ENCODE data around the gene AMBRA1. TPM values are rescaled to one million over a fixed set of nuclear protein-coding genes. Genes with fewer than 3 reads are reported as not detected.

AMBRA1 gene
- polyA plus RNA-seq, 3 donors from 2014 or later = 5.3 to 12.8 (median 7.4) TPM

GRCh38 chr11:46630237-46630636 is 36.4 kb upstream of the AMBRA1 start:
- H3K27me3 Mint-ChIP-seq (ENCODE audit: low read depth in 3 of 3) = peaks cover 0 to 5% (median 2%) of the 10 kb centered on the region in 3 donors
- no peaks in the 10 kb centered on the region for H3K9me3 Mint-ChIP-seq
- peaks cover 24 to 26% of the 10 kb centered on the region in 2 donors for H3K4me1 Mint-ChIP-seq
- H3K4me3 Mint-ChIP-seq = no peak overlapping the region
- peaks cover 4 to 22% (median 6%) of the 10 kb centered on the region in 3 donors for H3K36me3 Mint-ChIP-seq
- H3K27ac Mint-ChIP-seq = no peak overlapping the region
- no peak for DNase-seq

DNA sequence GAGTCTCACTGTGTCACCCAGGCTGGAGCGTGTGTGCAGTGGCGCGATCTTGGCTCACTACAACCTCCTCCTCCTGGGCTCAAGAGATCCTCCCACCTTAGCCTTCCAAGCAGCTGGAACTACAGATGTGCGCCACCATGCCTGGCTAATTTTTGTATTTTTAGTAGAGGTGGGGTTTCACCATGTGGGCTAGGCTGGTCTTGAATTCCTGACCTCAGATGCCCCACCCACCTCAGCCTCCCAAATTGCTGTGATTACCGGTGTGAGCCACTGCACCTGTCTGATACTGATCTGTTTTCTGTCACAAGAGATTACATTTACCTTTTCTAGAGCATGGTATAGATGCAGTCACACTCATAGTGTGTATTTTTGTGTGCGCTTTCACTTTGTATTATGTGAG is 35.1 kb upstream of the AMBRA1 start:
- no peaks in the 10 kb centered on the region for H3K9me3 Mint-ChIP-seq
- peaks cover 0 to 5% (median 2%) of the 10 kb centered on the region in 3 donors for H3K27me3 Mint-ChIP-seq (ENCODE audit: low read depth in 3 of 3)
- DNase-seq = no peak
- H3K36me3 Mint-ChIP-seq = peaks cover 4 to 23% (median 6%) of the 10 kb centered on the region in 3 donors
- H3K4me3 Mint-ChIP-seq = no peak overlapping the region
- peaks cover 24 to 30% of the 10 kb centered on the region in 2 donors for H3K4me1 Mint-ChIP-seq
- peak overlapping the region in 1 of 6 donors; percentile 31 for H3K27ac Mint-ChIP-seq

- H3K4me3 Mint-ChIP-seq = no peak overlapping the region
- peaks cover 6 to 29% (median 6%) of the 10 kb centered on the region in 3 donors for H3K36me3 Mint-ChIP-seq
- H3K27ac Mint-ChIP-seq = peak overlapping the region in 2 of 6 donors; percentile 24 to 45
- peaks cover 28% of the 10 kb centered on the region in 2 donors for H3K4me1 Mint-ChIP-seq
- H3K9me3 Mint-ChIP-seq = no peaks in the 10 kb centered on the region
- peaks cover 0 to 5% (median 2%) of the 10 kb centered on the region in 3 donors for H3K27me3 Mint-ChIP-seq (ENCODE audit: low read depth in 3 of 3)
- no peak for DNase-seq
These were observed 31.6 kb upstream of the AMBRA1 start for GRCh38 chr11:46625406-46625805.

DNA sequence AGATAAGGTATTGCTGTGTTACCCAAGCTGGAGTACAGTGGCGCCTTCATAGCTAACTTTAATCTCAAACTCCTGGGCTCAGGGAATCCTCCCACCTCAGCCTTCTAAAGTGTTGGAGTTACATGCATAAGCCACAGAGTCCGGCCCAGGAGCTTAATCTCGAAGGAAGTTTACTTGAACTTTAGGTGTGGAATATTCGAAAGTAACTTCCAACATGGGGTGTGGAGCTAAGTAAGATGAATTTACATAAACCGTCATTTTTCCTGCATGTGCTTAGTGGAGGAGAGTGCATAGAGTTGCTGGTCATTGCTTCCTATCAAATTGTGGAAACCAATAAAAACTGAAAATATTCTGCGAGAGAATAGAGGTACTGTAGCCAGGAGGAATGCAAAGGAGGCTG is 25.0 kb upstream of the AMBRA1 start:
- peak overlapping the region in 5 of 6 donors; percentile 18 to 99 (median 65) for H3K27ac Mint-ChIP-seq
- H3K27me3 Mint-ChIP-seq (ENCODE audit: low read depth in 3 of 3) = peaks cover 4 to 10% (median 10%) of the 10 kb centered on the region in 3 donors
- peaks cover 40 to 53% of the 10 kb centered on the region in 2 donors for H3K4me1 Mint-ChIP-seq
- H3K36me3 Mint-ChIP-seq = peaks cover 0 to 13% (median 6%) of the 10 kb centered on the region in 3 donors
- no peaks in the 10 kb centered on the region for H3K9me3 Mint-ChIP-seq
- DNase-seq = no peak
- peak overlapping the region; percentile 8 to 97 (median 76) for H3K4me3 Mint-ChIP-seq

- H3K27me3 Mint-ChIP-seq (ENCODE audit: low read depth in 3 of 3) = peaks cover 4 to 10% (median 10%) of the 10 kb centered on the region in 3 donors
- peaks cover 0 to 13% (median 6%) of the 10 kb centered on the region in 3 donors for H3K36me3 Mint-ChIP-seq
- H3K27ac Mint-ChIP-seq = peak overlapping the region; percentile 94 to 100 (median 99)
- peaks cover 40 to 53% of the 10 kb centered on the region in 2 donors for H3K4me1 Mint-ChIP-seq
- DNase-seq = no peak
- H3K4me3 Mint-ChIP-seq = peak overlapping the region; percentile 95 to 100 (median 97)
- no peaks in the 10 kb centered on the region for H3K9me3 Mint-ChIP-seq
These were observed 24.1 kb upstream of the AMBRA1 start for GRCh38 chr11:46617972-46618314.

DNA sequence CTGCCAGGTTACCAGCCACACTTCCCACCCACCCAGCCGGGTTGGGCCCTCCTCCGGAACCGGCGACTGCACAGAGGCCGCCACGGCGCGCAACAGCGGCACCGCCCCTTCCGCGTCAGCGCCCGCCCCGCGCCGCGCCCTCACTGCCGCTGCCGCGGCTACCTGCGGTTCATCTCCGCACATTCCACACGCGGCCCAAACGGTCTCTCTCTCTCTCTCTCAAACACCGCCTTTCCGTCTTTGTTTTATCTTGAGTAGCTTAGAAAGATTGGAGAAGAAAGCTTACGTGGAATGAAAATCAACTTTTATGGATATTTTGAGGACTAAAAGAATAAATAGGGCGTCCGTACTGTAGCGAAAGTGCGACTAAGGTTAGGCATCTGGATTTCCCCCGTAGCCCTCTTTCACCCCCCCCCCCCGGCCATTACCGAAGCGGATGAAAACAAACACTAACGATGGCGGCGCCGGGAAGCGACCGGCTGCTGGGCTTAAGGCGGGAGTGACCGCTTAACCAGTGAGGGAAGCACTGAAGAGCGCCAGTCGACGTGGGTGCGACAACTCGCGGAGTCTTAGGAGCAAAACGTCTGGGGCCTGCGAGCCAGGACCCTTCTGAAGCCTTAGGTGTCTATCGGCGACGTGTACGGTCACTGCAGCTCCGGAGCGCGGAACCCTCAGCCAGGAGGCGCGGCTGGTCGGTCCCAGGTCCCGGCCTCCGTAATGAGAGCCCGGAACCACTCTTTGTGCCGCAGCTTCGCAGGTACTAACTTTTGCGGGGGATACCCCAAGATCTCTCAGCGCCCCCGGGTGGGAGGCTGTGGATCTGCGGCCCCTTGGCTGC is 23.5 kb upstream of the AMBRA1 start, which contains the start of the genes ATG13 and HARBI1:
Gene ATG13 (plus strand): TSS at position 420 of the 838 bp plus-strand sequence. CDS start 26,739 bp downstream, outside the sequence.
Gene HARBI1 (minus strand): TSS at position 94 of the 838 bp plus-strand sequence. CDS start 990 bp downstream, outside the sequence.
- Mint-ChIP-seq H3K9me3 (no peaks in the 10 kb centered on the region), H3K36me3 (peaks cover 0 to 9% (median 6%) of the 10 kb centered on the region in 3 donors), H3K27me3 (ENCODE audit: low read depth in 3 of 3) (peaks cover 4 to 10% (median 10%) of the 10 kb centered on the region in 3 donors), H3K4me1 (peaks cover 40 to 48% of the 10 kb centered on the region in 2 donors), H3K27ac (peak within 1 kb of the TSS; percentile 94 to 100 (median 99)), H3K4me3 (peak within 1 kb of the TSS; percentile 95 to 100 (median 97))
- DNase-seq = peak; percentile 94 to 97 (median 96)

DNA sequence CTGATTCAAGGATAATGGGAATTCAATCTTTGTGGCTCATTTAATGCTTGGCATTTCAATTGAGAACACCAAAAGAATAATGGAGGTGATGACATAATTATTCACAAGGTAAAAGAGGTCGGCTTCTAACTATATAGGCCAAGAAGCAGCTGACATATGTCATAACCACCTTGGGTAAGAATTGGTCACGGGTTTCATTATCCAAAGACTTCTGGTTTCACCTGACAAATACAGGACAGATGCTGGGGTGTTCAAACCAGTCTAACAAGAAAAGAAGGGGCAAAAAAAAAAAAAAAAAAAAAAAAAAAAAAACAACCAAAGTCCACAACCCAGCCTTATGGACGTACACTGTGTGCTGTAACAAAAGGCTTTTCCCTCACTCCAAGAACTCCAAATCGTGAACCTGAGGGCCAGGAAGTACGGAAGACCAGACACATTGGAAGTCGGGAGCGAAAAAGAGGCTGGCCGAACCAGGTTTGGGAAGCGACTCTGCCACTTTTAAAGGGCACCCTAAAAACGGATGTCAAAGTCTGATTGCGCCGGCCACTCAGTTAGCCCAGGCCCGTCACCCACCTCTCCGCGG is 22.8 kb upstream of the AMBRA1 start:
- no peak for DNase-seq

GRCh38 chr11:46615756-46616155 is 21.9 kb upstream of the AMBRA1 start:
- Mint-ChIP-seq H3K27ac (peak overlapping the region in 5 of 6 donors; percentile 17 to 99 (median 58)), H3K4me1 (peaks cover 31 to 41% of the 10 kb centered on the region in 2 donors), H3K36me3 (no peaks in the 10 kb centered on the region), H3K4me3 (peak overlapping the region in 4 of 5 donors; percentile 95 to 100 (median 98)), H3K27me3 (ENCODE audit: low read depth in 3 of 3) (peaks cover 4 to 14% (median 10%) of the 10 kb centered on the region in 3 donors), H3K9me3 (no peaks in the 10 kb centered on the region)
- DNase-seq = no peak

More for the DNA sequence above, 22.8 kb upstream of the AMBRA1 start:
- Mint-ChIP-seq H3K27ac (peak overlapping the region; percentile 94 to 99 (median 98)), H3K36me3 (peaks cover 0 to 6% (median 4%) of the 10 kb centered on the region in 3 donors), H3K27me3 (ENCODE audit: low read depth in 3 of 3) (peaks cover 4 to 14% (median 10%) of the 10 kb centered on the region in 3 donors), H3K4me3 (peak overlapping the region; percentile 95 to 100 (median 97)), H3K4me1 (peaks cover 37 to 46% of the 10 kb centered on the region in 2 donors), H3K9me3 (no peaks in the 10 kb centered on the region)

GRCh38 chr11:46612326-46612725 is 18.5 kb upstream of the AMBRA1 start:
- Mint-ChIP-seq H3K9me3 (no peaks in the 10 kb centered on the region), H3K36me3 (peaks cover 0 to 4% (median 0%) of the 10 kb centered on the region in 3 donors), H3K4me3 (no peak overlapping the region), H3K4me1 (peaks cover 11 to 18% of the 10 kb centered on the region in 2 donors), H3K27ac (peak overlapping the region in 1 of 6 donors; percentile 73), H3K27me3 (ENCODE audit: low read depth in 3 of 3) (peaks cover 6 to 11% (median 7%) of the 10 kb centered on the region in 3 donors)
- DNase-seq = no peak

DNA sequence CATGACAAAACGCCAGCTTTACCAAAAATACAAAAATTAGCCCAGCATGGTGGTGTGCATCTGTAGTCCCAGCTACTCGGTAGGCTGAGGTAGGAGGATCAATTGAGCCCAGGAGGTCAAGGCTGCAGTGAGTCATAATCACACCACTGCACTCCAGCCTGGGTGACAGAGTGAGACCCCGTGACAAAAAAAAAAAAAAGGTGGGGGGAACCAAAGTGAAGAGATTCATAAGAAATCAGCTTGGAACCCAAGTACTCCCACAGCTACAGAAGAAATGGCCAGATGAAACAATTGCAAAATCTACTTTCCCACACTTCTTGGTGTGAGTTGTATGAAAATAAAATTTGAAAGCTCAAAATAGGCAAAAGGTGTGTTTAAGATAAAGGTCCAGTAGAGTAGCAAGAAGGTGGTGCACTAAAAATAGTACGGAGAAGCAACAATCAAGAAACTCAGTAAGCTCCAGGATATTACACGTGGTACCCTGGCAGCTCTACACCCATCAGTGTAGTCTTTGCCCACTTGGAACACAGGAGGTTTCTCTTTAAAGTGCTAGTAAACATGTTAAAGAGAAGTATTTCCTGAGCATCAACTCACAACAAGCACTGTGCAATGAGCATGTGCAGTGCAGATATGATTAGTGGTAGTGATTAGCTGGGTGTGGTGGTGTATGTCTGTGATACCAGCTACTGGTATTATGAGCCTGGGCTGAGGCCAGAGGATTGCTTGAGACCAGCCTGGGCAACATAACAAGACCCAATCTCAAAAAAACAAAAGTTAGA is 17.9 kb upstream of the AMBRA1 start:
- peaks cover 2 to 5% (median 4%) of the 10 kb centered on the region in 3 donors for H3K27me3 Mint-ChIP-seq (ENCODE audit: low read depth in 3 of 3)
- H3K4me1 Mint-ChIP-seq = peaks cover 8 to 13% of the 10 kb centered on the region in 2 donors
- DNase-seq = no peak
- peak overlapping the region in 2 of 6 donors; percentile 32 to 73 for H3K27ac Mint-ChIP-seq
- no peak overlapping the region for H3K4me3 Mint-ChIP-seq
- H3K36me3 Mint-ChIP-seq = peaks cover 0 to 6% (median 0%) of the 10 kb centered on the region in 3 donors
- H3K9me3 Mint-ChIP-seq = no peaks in the 10 kb centered on the region

DNA sequence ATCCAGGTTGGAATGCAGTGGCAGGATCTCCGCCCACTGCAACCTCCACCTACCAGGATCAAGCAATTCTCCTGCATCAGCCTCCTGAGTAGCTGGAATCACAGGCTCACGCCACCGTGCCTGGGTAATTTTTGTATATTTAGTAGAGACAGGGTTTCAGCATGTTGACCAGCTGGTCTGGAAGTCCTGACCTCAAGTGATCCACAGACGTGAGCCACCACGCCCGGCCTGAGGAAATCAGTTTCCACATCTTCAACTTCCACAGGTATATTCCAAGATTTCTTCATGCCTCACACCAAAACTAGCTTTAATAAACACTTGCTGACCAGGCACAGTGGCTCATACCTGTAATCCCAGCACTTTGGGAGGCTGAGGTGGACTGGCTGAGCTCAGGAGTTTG is 15.6 kb upstream of the AMBRA1 start:
- DNase-seq = no peak
- no peak overlapping the region for H3K27ac Mint-ChIP-seq
- H3K4me3 Mint-ChIP-seq = no peak overlapping the region
- peaks cover 0 to 6% of the 10 kb centered on the region in 2 donors for H3K4me1 Mint-ChIP-seq
- H3K27me3 Mint-ChIP-seq (ENCODE audit: low read depth in 3 of 3) = peaks cover 0 to 3% (median 3%) of the 10 kb centered on the region in 3 donors
- no peaks in the 10 kb centered on the region for H3K9me3 Mint-ChIP-seq
- peaks cover 0 to 6% (median 0%) of the 10 kb centered on the region in 3 donors for H3K36me3 Mint-ChIP-seq

- Mint-ChIP-seq H3K4me1 (peaks cover 0 to 6% of the 10 kb centered on the region in 2 donors), H3K27ac (peak overlapping the region in 1 of 6 donors; percentile 5), H3K36me3 (peaks cover 0 to 6% (median 0%) of the 10 kb centered on the region in 3 donors), H3K9me3 (no peaks in the 10 kb centered on the region), H3K27me3 (ENCODE audit: low read depth in 3 of 3) (peaks cover 0 to 3% (median 3%) of the 10 kb centered on the region in 3 donors), H3K4me3 (no peak overlapping the region)
- no peak for DNase-seq
These were observed 13.7 kb upstream of the AMBRA1 start for GRCh38 chr11:46607516-46607915.

DNA sequence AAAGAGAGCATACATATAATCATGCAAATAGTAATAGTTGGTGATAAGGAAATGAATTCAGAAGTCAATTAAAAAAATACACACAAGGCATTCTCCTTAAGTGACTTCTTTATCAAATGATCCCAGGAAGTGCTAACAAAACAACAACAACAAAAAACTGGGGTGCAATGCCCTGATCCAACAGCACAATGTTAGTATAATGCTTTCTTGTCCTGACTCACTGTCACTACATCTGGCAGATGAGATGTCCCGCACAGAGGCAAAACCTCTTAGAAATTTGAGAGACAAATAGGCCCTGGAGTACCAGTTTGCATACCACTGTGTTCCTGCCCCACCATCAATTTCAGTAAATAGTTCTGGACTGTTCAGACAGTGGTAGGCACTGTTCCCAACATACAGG is 11.0 kb upstream of the AMBRA1 start:
- H3K4me3 Mint-ChIP-seq = no peak overlapping the region
- peaks cover 0 to 3% (median 0%) of the 10 kb centered on the region in 3 donors for H3K27me3 Mint-ChIP-seq (ENCODE audit: low read depth in 3 of 3)
- no peaks in the 10 kb centered on the region for H3K9me3 Mint-ChIP-seq
- peaks cover 0 to 9% (median 0%) of the 10 kb centered on the region in 3 donors for H3K36me3 Mint-ChIP-seq
- no peak for DNase-seq
- H3K27ac Mint-ChIP-seq = no peak overlapping the region
- H3K4me1 Mint-ChIP-seq = no peaks in the 10 kb centered on the region

Measured in immature natural killer cell (primary cell).